Stimulated activated CD8-positive, alpha-beta memory T cell treated with anti-CD3 and anti-CD28 coated beads, Interleukin-7, amount 100 ng/mL, for 48 hours (primary cell): ENCODE measurements around the gene MTOR.

Experiments used
- DNase-seq, 2 donors: peaks; one replicate each; pipeline ENCODE4 v3.0.0-alpha.2; 2020; ENCODE audit warnings: low read depth in 1 of 2; ENCODE audit errors: extremely low read depth in 1 of 2

Gene MTOR

GRCh38 chr1:11153184-11153583 is 109.2 kb downstream of the MTOR start:
- DNase-seq, result no peak

DNA sequence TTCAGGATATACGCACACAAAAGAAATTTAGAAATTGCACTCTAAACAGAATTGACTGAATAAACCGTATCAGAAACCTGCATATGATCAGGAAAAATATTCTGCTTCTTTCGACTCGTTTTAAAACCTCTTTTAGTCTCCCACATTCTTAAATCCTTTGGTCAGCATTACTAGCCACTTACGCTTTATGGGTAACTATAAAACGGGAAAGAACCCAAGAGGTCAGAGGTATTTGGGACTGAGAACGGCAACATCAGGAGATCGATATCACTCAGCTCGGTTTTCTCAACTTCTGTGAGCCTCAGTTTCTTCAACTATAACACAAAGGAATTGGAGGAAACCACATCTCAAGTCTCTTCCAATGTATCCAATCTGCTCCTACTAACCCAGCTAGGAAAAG is 109.6 kb downstream of the MTOR start:
- DNase-seq, result no peak

DNA sequence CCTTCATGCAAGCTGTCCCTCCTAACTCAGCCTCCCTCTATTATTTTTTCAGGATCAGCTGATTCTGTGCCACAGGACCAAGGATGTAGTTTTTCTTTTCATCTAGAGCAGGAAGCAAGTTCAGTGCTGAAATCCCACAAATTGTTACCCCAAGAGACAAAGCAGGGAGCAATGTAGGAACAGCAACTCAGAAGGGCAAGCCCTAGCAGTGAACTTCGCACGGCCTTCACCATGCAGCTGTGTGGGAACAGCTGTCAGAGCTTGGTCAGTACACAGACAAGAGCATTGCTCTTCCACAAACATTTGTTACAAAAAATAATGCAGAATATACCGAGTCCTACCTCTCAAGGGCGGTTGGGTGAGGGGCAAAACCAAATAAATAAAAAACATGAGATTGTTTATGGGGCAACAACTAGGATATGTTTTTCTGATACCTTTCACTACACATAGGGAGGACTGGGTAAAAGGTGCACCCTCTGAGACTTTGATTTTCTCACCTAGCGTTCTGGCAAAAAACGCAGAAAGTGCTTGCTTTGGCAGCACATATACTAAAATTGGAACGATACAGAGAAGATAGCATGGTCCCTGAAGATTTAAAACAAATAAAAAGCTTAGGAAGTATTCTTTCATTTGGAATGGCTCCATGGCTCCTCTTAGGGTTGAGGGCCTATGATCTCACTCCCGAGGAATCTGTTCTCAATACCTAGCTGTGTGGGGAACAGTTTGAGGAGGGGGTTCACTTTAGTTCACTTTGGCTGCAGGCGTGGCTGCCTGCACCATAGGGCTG is 110.3 kb downstream of the MTOR start:
- DNase-seq, result no peak

- no peak for DNase-seq
Observed at GRCh38 chr1:11151114-11151513, 111.2 kb downstream of the MTOR start.

- no peak for DNase-seq
Observed at GRCh38 chr1:11150326-11150725, 112.0 kb downstream of the MTOR start.

DNA sequence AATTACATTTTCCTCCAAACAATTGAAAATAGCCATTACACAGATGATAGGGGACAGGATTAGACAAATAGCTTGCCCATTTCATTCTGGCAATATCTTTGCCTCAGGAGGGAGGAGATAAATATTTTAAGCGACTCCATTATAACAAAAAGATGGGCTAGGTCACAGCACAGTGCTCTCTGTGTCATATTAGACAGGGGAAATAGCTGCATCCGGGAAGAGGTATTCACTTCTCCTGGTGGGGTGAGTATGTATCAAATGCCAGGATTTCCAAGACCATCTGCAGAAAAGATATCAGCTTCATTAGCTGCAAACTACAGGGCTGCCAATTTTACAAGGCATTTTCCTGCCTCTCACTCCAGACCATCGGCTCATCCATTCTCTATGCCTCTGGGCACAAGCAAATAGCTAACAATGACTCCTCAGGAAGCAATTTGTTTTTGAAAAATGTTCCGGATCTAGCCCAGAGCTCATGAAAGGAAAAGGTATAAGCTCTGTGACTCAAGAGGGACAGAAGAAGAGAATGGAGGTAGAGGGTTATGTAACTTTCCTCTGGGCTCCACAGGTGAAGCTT is 115.1 kb downstream of the MTOR start:
- no peak for DNase-seq

DNA sequence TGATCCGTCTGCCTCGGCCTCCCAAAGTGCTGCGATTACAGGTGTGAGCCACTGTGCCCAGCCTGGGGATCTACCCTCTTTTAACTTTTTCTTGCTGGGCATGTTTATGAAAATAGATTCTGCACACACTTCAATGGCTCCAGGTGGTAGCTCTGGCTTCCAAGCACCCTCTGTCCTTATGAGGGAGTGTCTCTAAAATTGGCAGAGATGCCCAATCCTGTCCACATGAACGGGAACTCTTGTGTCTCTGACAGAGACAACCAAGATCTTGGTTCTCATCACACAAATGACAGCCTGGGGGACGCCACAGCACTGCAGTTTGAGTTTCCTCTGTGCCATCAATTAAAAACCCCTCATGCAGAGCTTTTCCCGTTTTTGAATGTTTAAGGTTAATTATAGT is 116.6 kb downstream of the MTOR start:
- no peak for DNase-seq

GRCh38 chr1:11144570-11145256 is 117.6 kb downstream of the MTOR start:
- no peak for DNase-seq

- no peak for DNase-seq
Observed at GRCh38 chr1:11143907-11144306, 118.4 kb downstream of the MTOR start.

GRCh38 chr1:11143401-11143800 is 119.0 kb downstream of the MTOR start:
- no peak for DNase-seq

DNA sequence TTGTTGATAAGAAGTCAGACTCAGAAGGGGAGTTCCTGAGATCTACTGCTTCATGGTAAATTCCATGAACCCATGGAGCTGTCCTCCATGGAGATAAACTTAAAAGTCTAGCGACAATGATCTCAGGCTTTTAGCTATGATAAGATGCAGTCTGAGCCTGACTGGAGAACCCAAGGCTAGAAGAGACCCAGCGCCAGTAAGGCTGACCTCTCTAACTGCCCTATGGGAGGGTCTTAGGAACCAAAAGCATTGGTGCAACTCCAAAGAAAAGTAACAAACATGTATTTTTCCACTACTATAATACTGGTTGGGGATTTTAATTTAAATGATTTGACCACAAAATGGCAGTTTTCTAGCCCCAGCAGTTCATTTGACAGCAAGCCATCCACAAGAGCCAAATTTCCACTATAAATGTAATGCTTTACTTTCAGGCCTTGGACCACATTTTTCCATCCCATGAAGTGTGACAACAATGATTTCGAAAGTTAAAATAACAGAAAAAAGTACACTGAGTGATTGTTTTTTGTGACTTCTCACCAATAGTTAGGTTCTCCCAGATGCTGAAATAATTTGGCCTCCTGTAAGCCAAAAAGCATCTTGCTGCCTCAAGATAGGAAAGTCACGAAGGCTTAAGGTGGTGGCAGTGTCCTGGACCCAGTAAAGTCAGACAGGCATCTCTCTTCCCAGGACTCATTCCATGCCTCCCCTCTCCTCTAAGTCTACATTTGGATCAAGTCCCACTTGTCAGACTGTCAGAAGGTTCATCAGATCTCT is 119.5 kb downstream of the MTOR start:
- DNase-seq, result no peak

- no peak for DNase-seq
Observed at GRCh38 chr1:11138952-11139351, 123.4 kb downstream of the MTOR start.

DNA sequence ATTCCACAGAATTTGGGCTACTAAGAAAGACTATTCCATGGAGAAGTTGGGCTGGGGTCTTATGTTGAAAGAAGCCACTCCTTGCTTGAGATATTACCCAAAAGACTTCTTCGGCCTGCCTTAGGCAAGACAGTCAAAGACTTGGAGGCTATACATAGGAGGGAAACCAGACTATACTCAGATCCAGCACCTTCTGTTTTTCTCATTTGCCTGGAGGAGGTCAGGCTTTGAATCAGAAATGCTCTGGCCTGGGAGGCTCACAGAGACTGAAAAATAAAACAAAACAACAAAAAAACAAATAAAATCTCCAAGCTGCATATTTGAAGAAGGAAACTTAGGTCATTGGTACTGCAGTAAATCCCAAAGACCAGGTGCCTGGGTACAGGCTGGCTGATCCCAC is 124.3 kb downstream of the MTOR start:
- DNase-seq, result no peak

GRCh38 chr1:11134898-11135266 is 127.5 kb downstream of the MTOR start:
- DNase-seq, result no peak

- DNase-seq, result no peak
Observed at GRCh38 chr1:11134251-11134897, 128.0 kb downstream of the MTOR start.

DNA sequence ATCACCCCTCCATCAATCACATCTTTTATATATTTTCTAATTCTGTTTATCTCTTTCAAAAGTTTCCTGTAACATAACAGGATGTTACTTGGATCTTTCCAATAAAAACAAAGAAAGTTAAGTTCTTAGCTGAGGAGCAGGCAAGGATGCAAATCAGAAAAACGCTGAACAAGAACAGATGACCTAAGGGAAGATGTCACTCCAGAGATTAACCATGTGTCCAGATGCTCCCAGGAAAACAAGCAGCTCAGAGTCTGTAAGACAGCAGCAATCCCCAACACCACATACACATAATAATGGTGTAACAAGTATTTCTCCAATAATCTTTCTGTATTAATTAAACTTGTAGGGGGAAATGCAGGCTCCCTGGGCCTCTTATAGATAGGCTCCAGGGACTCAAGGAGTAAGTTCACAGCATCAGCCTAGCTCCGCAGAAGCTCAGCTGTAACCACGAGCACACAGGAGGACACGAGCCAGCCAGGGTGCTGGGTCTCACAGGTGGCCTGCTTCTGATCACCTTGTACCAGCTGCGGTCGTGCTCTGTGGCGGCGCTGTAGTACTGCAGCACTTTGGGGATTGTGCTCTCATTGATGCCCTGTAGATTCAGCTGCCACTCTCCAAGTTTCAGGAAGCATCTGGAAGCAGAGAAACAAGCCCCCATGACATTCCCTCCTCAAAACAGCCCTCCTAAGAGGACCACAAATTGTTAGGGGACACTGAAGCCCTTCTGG is 129.6 kb downstream of the MTOR start:
- no peak for DNase-seq

GRCh38 chr1:11131816-11132215 is 130.5 kb downstream of the MTOR start:
- DNase-seq, result no peak

DNA sequence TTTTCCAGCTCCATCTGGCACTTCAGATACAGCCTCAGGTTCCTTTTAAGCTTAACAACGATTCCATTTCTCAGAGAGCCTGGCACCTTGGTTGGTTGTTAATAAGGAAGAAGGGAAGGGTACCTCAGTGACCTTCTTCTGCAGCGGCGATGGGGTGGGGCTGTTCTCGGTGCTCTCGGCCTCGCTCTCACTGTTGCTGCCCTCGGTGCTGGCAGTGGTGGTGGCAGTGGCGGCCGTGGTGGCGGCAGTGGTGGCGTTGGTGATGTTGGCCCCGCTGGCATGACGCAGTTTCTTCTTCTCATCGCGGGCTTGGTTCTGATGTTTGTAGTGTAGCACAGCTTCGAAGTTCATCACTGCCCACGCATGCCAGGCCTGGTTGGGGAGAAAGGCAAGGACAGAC is 131.9 kb downstream of the MTOR start:
- no peak for DNase-seq

GRCh38 chr1:11129649-11130390 is 132.5 kb downstream of the MTOR start:
- no peak for DNase-seq

GRCh38 chr1:11126569-11126968 is 135.8 kb downstream of the MTOR start:
- no peak for DNase-seq
